ENCODE measurements around the gene TRIM27. TPM values are rescaled to one million over a fixed set of nuclear protein-coding genes. Genes with fewer than 3 reads are reported as not detected.

TRIM27 gene
- total RNA-seq, 1 donor from 2014 or later, result 67.4 TPM

GRCh38 chr6:28948782-28949486 lies 25.1 kb upstream of the TRIM27 start:
- intact Hi-C loops (cut with micrococcal nuclease), result no loop called here
- Mint-ChIP-seq H3K9me3 (no peaks in the 10 kb centered on the region), H3K27me3 (ENCODE audit: insufficient read depth) (peaks cover 13% of the 10 kb centered on the region), H3K4me1 (ENCODE audit: low read depth) (peaks cover 26% of the 10 kb centered on the region), H3K36me3 (ENCODE audit: low read depth) (no peaks in the 10 kb centered on the region), H3K4me3 (no peak overlapping the region), H3K27ac (no peak overlapping the region)
- no peak for DNase-seq (ENCODE audit: low spot score)

DNA sequence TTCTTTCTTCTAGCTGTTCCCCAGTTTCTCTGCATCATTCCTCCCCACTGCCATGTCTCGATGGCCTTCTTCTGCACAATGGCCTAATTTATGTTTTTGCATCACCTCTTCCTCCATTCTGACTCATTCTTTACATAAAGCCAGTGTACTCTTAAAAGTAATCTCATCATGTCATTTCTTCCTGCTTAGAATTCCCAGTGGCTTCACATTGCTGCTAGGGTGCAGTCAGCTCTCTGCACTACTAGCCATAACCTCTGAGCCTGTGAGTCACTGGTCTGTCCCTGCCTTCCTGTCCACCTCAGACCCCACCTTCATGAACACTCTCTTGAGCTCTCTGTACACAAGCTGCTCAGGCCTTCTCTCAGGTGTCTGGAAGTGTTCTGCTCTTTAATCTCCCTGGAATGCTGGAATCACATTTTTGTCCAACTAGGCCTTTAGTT lies 24.1 kb upstream of the TRIM27 start:
- peaks cover 30% of the 10 kb centered on the region for H3K4me1 Mint-ChIP-seq (ENCODE audit: low read depth)
- no peaks in the 10 kb centered on the region for H3K9me3 Mint-ChIP-seq
- intact Hi-C loops (cut with micrococcal nuclease), result no loop called here
- H3K36me3 Mint-ChIP-seq (ENCODE audit: low read depth), result no peaks in the 10 kb centered on the region
- H3K27ac Mint-ChIP-seq, result no peak overlapping the region
- no peak overlapping the region for H3K4me3 Mint-ChIP-seq
- peaks cover 10% of the 10 kb centered on the region for H3K27me3 Mint-ChIP-seq (ENCODE audit: insufficient read depth)
- DNase-seq (ENCODE audit: low spot score), result no peak

GRCh38 chr6:28947067-28947765 lies 23.4 kb upstream of the TRIM27 start:
- Mint-ChIP-seq H3K27ac (no peak overlapping the region), H3K36me3 (ENCODE audit: low read depth) (no peaks in the 10 kb centered on the region), H3K4me1 (ENCODE audit: low read depth) (peaks cover 36% of the 10 kb centered on the region), H3K4me3 (no peak overlapping the region), H3K9me3 (no peaks in the 10 kb centered on the region), H3K27me3 (ENCODE audit: insufficient read depth) (peaks cover 10% of the 10 kb centered on the region)
- DNase-seq (ENCODE audit: low spot score), result no peak
- intact Hi-C loops (cut with micrococcal nuclease), result no loop called here

DNA sequence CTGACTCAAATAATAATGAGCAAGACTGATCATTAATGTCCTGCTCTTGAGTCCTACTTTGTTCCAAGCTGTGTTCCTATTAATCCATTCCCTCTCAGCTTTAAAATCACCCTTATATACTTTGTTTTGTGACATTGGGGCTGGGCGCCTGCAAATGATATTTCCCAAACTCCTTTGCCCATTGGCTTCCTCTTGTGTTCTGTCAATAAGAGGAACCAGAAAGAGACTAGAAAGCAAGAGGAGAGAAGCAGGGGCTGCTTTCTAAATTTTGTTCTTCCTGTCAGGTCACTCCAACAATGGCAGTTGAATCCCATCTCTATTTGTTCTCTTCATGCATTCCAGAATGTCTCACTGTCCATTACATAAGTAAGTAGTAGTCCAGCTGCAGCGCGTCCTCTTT lies 21.6 kb upstream of the TRIM27 start:
- DNase-seq (ENCODE audit: low spot score), result no peak
- H3K4me3 Mint-ChIP-seq, result no peak overlapping the region
- H3K9me3 Mint-ChIP-seq, result no peaks in the 10 kb centered on the region
- intact Hi-C loops (cut with micrococcal nuclease), result loop anchor here (2.0 kb wide), 1 partner anchor 1051 kb away; no protein-coding TSS in a partner anchor
- peaks cover 10% of the 10 kb centered on the region for H3K27me3 Mint-ChIP-seq (ENCODE audit: insufficient read depth)
- no peaks in the 10 kb centered on the region for H3K36me3 Mint-ChIP-seq (ENCODE audit: low read depth)
- H3K27ac Mint-ChIP-seq, result no peak overlapping the region
- peaks cover 46% of the 10 kb centered on the region for H3K4me1 Mint-ChIP-seq (ENCODE audit: low read depth)

GRCh38 chr6:28944412-28944865 lies 20.7 kb upstream of the TRIM27 start:
- H3K4me1 Mint-ChIP-seq (ENCODE audit: low read depth), result peaks cover 55% of the 10 kb centered on the region

GRCh38 chr6:28943557-28944411 lies 20.0 kb upstream of the TRIM27 start:
- H3K27me3 Mint-ChIP-seq (ENCODE audit: insufficient read depth), result peaks cover 10% of the 10 kb centered on the region
- H3K4me1 Mint-ChIP-seq (ENCODE audit: low read depth), result peaks cover 59% of the 10 kb centered on the region

More at GRCh38 chr6:28944412-28944865, 20.7 kb upstream of the TRIM27 start:
- H3K36me3 Mint-ChIP-seq (ENCODE audit: low read depth), result no peaks in the 10 kb centered on the region
- H3K27me3 Mint-ChIP-seq (ENCODE audit: insufficient read depth), result peaks cover 10% of the 10 kb centered on the region
- peak overlapping the region; percentile 93 for H3K27ac Mint-ChIP-seq
- no peaks in the 10 kb centered on the region for H3K9me3 Mint-ChIP-seq
- peak overlapping the region; percentile 81 for H3K4me3 Mint-ChIP-seq
- intact Hi-C loops (cut with micrococcal nuclease), result loop anchor here (1.0 to 5.0 kb wide), 15 partner anchors 9 to 1812 kb away; a partner anchor contains a TSS
- DNase-seq (ENCODE audit: low spot score), result peak; percentile 62

GRCh38 chr6:28943223-28943556 lies 19.4 kb upstream of the TRIM27 start:
- no peaks in the 10 kb centered on the region for H3K36me3 Mint-ChIP-seq (ENCODE audit: low read depth)
- DNase-seq (ENCODE audit: low spot score), result no peak
- intact Hi-C loops (cut with micrococcal nuclease), result loop anchor here (5.0 kb wide), 10 partner anchors 61 to 1811 kb away; a partner anchor contains a TSS
- H3K9me3 Mint-ChIP-seq, result no peaks in the 10 kb centered on the region
- peak overlapping the region; percentile 81 for H3K4me3 Mint-ChIP-seq
- peak overlapping the region; percentile 93 for H3K27ac Mint-ChIP-seq
- peaks cover 10% of the 10 kb centered on the region for H3K27me3 Mint-ChIP-seq (ENCODE audit: insufficient read depth)
- peaks cover 59% of the 10 kb centered on the region for H3K4me1 Mint-ChIP-seq (ENCODE audit: low read depth)

More at GRCh38 chr6:28943557-28944411, 20.0 kb upstream of the TRIM27 start:
- H3K27ac Mint-ChIP-seq, result peak overlapping the region; percentile 93
- intact Hi-C loops (cut with micrococcal nuclease), result loop anchor here (1.0 to 5.0 kb wide), 15 partner anchors 10 to 1811 kb away; a partner anchor contains a TSS
- no peaks in the 10 kb centered on the region for H3K36me3 Mint-ChIP-seq (ENCODE audit: low read depth)
- H3K9me3 Mint-ChIP-seq, result no peaks in the 10 kb centered on the region
- peak; percentile 48 for DNase-seq (ENCODE audit: low spot score)
- H3K4me3 Mint-ChIP-seq, result peak overlapping the region; percentile 81

DNA sequence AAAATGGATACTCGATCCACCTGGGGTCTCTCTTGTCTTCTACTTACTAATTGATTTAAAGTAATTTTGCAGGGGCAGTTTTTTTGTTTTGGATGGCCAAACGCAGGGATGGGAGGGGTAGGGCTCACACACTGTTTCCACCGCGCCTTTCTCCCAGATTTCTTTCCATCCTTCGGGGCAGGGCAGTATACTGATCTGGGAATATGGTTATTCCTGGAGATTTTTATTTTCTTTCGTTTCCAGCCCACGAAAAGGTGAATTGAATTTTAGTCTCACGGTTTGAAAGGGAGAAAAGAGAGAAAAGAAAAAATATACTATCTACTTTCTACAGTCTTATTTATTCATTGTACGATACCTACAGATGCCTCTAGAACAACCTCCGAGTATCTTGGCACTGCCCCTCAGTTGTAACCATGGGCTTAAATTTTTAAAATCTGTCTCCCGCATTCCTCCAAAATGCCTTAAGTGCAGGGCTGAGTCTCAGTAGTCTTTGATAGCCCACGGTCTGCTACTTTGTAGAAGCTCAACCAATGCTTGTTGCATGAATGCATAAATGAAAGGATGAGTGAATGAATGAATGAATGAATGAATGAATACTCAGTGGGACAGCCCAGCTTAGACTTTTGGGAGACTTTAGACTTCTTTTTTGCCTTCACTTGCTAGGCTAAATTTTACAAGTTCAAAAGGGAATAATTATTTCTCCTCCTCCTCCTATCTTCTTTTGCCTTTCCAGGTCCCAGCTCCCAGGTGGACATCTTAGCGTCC lies 18.1 kb upstream of the TRIM27 start:
- Mint-ChIP-seq H3K4me3 (peak overlapping the region; percentile 95), H3K9me3 (no peaks in the 10 kb centered on the region), H3K4me1 (ENCODE audit: low read depth) (peaks cover 59% of the 10 kb centered on the region), H3K27me3 (ENCODE audit: insufficient read depth) (peaks cover 10% of the 10 kb centered on the region), H3K36me3 (ENCODE audit: low read depth) (no peaks in the 10 kb centered on the region), H3K27ac (peak overlapping the region; percentile 97)
- DNase-seq (ENCODE audit: low spot score), result no peak
- intact Hi-C loops (cut with micrococcal nuclease), result loop anchor here (1.0 to 5.0 kb wide), 14 partner anchors 19 to 1810 kb away; partner anchors contain the start of gene TRIM27

DNA sequence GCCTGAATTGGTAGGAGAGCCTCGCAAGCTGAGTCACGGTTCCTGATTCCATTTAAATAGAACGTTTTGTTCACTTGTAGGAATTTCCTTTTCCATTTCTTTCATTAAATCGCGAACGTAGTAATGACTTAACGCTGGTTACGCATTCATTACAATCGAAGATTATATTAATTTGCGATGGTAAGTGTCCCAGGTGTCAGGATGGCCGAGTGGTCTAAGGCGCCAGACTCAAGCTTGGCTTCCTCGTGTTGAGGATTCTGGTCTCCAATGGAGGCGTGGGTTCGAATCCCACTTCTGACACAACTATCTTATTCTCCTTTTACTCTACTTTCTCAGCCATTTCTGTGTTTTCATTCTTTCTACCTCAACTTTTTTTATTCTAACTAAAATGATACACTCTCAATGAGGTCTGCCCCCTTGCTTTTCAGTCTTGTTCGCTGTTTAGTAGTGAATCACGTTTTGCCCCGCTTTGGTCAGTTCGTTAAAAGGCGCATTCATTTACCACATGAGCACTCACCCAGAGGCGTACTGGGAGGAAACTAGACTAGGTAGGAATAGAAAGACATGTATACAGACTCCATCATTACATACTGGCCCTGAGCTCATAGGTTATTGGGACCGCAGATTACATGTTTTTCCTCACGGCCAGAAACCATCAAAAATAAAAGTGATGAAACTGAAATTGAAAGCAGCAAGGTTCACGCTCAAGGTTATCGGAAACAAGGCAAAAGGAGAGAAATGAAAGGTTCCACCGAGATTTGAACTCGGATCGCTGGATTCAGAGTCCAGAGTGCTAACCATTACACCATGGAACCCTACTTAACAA lies 17.3 kb upstream of the TRIM27 start:
- intact Hi-C loops (cut with micrococcal nuclease), result loop anchor here (1.0 to 5.0 kb wide), 16 partner anchors 18 to 1809 kb away; partner anchors contain the start of gene TRIM27
- H3K27me3 Mint-ChIP-seq (ENCODE audit: insufficient read depth), result peaks cover 10% of the 10 kb centered on the region
- peak overlapping the region; percentile 97 for H3K27ac Mint-ChIP-seq
- no peaks in the 10 kb centered on the region for H3K9me3 Mint-ChIP-seq
- H3K4me3 Mint-ChIP-seq, result peak overlapping the region; percentile 95
- DNase-seq (ENCODE audit: low spot score), result peak; percentile 73
- peaks cover 59% of the 10 kb centered on the region for H3K4me1 Mint-ChIP-seq (ENCODE audit: low read depth)
- H3K36me3 Mint-ChIP-seq (ENCODE audit: low read depth), result no peaks in the 10 kb centered on the region

GRCh38 chr6:28940294-28940857 lies 16.6 kb upstream of the TRIM27 start:
- Mint-ChIP-seq H3K27ac (peak overlapping the region; percentile 97), H3K9me3 (no peaks in the 10 kb centered on the region), H3K27me3 (ENCODE audit: insufficient read depth) (peaks cover 10% of the 10 kb centered on the region), H3K36me3 (ENCODE audit: low read depth) (no peaks in the 10 kb centered on the region), H3K4me3 (peak overlapping the region; percentile 95), H3K4me1 (ENCODE audit: low read depth) (peaks cover 59% of the 10 kb centered on the region)
- intact Hi-C loops (cut with micrococcal nuclease), result loop anchor here (1.0 to 5.0 kb wide), 12 partner anchors 58 to 1808 kb away; a partner anchor contains a TSS
- no peak for DNase-seq (ENCODE audit: low spot score)

DNA sequence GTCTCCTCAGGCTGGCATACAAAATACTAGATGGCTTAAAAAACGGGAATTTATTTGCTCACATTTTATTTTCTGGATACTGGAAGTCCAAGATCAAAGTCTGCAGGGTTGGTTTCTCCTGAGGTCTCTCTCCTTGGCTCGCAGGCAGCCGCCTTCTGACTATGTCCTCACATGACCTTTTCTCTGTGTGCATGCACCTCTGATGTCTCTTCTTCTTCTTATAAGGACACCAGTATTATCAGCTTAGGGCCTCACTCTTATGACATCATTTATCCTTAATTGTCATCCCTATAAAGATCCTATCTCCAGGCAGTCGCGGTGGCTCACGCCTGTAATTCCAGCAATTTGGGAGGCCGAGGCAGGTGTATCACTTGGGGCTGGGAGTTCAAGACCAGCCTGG lies 9.3 kb upstream of the TRIM27 start:
- Mint-ChIP-seq H3K27me3 (ENCODE audit: insufficient read depth) (peaks cover 6% of the 10 kb centered on the region), H3K4me3 (no peak overlapping the region), H3K27ac (no peak overlapping the region), H3K9me3 (no peaks in the 10 kb centered on the region), H3K36me3 (ENCODE audit: low read depth) (no peaks in the 10 kb centered on the region), H3K4me1 (ENCODE audit: low read depth) (no peaks in the 10 kb centered on the region)
- intact Hi-C loops (cut with micrococcal nuclease), result no loop called here
- DNase-seq (ENCODE audit: low spot score), result no peak

All from activated T-helper 1 cell treated with anti-CD3 and anti-CD28 coated beads, Interleukin-12 subunit alpha, Interleukin-12 subunit beta, Interleukin-2, Interleukin-4 antibody, amounts not matched to agents 30 ng/mL and 10 ng/mL and 1 ng/mL, durations not matched to agents 14 hours and 24 hours and 36 hours (primary cell).